ENCODE results near the gene CYP3A7. TPM values are rescaled to one million over a fixed set of nuclear protein-coding genes. Genes with fewer than 3 reads are reported as not detected.
"Not testable (repeated sequence)": the region's sequence is repeated elsewhere in the genome, so short reads cannot be mapped to it uniquely, and the experiment has no call there.

CYP3A7 gene
- total RNA-seq, 1 donor from 2014 or later: not detected

GRCh38 chr7:99719996-99720769, 14.8 kb downstream of the CYP3A7 start:
- intact Hi-C loops (cut with DNase I): no loop called here
- ATAC-seq (no peak), DNase-seq (ENCODE audit: low spot score) (no peak)

DNA sequence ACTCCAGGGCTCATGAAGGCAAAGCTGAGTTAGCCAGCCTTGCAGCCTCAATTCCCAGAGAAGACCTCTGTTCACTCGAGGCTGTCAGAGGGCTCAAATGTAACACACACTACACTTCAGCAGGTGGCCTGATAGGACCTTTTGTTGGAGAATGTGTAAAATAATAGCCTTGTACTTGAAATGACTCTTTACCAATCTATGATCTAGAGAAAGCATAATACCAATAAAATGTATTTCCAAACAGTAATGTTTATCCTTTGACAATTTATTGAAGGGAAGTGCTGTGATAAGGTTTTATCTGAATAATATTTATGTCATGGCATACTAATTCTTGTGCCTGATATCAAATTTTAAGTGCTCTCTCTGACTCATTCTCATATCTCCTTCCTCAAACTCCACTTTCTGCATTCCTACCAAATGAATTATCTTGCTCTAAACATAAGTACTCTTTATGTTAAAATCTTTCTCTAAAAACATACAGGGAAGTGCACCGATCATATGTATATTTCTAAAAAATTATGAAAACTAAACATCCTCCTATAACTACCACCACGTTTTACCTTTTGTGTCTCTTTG, 20.9 kb downstream of the CYP3A7 start:
- DNase-seq (ENCODE audit: low spot score) (no peak), ATAC-seq (no peak)
- intact Hi-C loops (cut with DNase I): no loop called here

GRCh38 chr7:99709838-99710578, 25.0 kb downstream of the CYP3A7 start:
- no peak for ATAC-seq
- intact Hi-C loops (cut with DNase I): no loop called here

GRCh38 chr7:99709260-99709659, 25.7 kb downstream of the CYP3A7 start:
- intact Hi-C loops (cut with DNase I): no loop called here
- no peak for DNase-seq (ENCODE audit: low spot score)
- no peak for ATAC-seq

More at GRCh38 chr7:99709838-99710578, 25.0 kb downstream of the CYP3A7 start:
- DNase-seq (ENCODE audit: low spot score): no peak

- intact Hi-C loops (cut with DNase I): no loop called here
- DNase-seq (ENCODE audit: low spot score) (no peak), ATAC-seq (no peak)
Observed at GRCh38 chr7:99707096-99707495, 27.9 kb downstream of the CYP3A7 start.

DNA sequence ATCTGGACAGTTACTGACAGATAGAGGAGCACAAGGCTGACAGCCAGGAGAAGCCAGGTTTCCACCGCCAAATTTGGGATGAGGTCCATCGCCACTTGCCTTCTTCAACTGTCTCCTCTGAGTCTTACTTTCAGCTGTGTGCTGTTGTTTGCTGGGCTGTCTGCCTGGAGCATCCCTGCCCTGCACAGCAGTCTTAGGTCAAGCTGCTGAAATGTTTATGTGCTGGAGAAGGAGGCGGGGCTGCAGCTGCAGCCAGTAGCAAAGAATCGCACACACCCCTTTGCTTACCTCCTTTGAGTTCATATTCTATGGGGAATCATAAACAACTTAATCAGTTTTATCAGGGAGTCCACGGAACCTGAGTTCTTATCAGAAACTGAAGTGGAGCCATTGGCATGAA, 35.0 kb downstream of the CYP3A7 start:
- DNase-seq (ENCODE audit: low spot score): no peak
- intact Hi-C loops (cut with DNase I): no loop called here
- no peak for ATAC-seq

- ATAC-seq; DNase-seq (ENCODE audit: low spot score); intact Hi-C loops (cut with DNase I): not testable (repeated sequence)
Observed at GRCh38 chr7:99698867-99699730, 35.9 kb downstream of the CYP3A7 start.

GRCh38 chr7:99694912-99695304, 40.1 kb downstream of the CYP3A7 start:
- DNase-seq (ENCODE audit: low spot score) (no peak), ATAC-seq (no peak)
- intact Hi-C loops (cut with DNase I): no loop called here

DNA sequence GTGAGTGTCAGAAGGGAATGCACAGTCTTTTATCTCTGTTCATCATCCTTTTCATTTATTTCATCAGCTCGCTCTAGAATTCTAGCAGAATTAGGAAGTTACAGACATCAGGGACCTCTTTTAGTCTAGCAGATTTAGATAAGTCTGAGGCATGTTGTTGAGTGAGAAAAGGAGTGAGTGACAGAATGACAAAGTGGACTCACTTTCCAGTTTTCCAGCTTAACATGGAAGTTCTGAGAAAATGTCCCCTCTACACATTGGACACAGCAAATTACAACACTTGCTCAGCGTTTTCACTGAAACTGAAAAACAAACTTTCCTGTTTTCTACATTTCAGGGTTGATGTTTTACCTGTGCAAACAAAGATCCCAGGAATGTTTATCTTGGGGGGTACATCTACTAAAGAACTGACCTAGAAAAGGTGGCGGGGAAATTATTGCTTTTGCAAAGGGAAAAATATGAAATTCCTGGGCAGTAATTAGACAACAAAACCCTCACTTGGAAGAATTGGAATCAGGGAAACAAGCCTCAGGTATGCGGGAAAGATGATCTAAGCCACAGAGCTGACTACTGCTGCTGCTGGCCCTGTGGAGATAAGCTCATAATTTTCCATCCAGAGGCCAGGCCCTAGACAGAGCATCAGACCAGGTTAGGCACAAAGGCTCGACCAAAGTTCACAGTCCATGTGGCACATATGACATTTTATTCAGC, 40.6 kb downstream of the CYP3A7 start:
- no peak for DNase-seq (ENCODE audit: low spot score)
- intact Hi-C loops (cut with DNase I): no loop called here
- ATAC-seq: no peak

DNA sequence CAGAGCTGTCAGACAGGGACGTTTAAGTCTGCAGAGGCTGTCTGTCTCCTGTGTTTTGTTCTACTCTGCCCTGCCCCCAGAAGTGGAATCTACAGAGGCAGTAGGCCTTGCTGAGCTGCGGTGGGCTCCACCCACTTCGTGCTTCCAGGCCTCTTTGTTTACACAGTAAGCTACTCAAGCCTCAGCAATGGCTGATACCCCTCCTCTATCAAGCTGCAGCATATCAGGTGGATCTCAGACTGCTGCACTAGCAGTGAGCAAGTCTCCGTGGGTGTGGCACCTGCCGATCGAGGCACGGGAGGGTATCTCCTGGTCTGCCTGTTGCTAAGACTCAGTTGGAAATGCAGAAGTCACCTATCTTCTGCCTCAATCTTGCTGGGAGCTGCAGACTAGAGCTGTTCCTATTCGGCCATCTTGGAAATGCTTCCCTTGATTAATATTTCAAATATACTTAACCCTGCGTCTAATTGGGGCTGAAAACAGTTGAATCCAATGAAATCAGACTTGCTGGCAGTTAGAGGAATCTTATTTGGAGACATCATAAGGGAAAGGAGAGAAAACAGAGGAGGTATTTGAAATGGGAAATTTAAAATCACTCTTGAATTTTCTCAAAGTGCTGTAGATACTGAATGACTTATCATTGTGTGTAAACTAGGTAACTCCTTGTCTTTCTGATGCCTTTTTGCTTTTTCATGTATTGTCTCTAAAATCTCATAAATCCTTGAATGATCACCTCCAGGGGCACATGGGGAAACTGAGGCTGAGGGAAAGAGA, 41.4 kb downstream of the CYP3A7 start:
- ATAC-seq (no peak), DNase-seq (ENCODE audit: low spot score) (no peak)
- intact Hi-C loops (cut with DNase I): no loop called here

DNA sequence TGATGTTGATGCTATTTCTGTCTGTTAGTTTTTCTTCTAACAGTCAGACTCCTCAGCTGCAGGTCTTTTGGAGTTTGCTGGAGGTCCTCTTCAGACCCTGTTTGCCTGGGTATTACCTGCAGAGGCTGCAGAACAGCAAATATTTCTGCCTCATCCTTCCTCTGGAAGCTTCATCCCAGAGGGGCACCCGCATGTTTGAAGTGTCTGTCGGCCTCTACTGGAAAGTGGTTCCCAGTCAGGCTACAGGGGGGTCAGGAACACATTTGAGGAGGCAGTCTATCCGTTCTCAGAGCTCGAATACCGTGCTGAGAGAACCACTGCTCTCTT, 41.9 kb downstream of the CYP3A7 start:
- ATAC-seq: no peak
- no peak for DNase-seq (ENCODE audit: low spot score)
- intact Hi-C loops (cut with DNase I): no loop called here

DNA sequence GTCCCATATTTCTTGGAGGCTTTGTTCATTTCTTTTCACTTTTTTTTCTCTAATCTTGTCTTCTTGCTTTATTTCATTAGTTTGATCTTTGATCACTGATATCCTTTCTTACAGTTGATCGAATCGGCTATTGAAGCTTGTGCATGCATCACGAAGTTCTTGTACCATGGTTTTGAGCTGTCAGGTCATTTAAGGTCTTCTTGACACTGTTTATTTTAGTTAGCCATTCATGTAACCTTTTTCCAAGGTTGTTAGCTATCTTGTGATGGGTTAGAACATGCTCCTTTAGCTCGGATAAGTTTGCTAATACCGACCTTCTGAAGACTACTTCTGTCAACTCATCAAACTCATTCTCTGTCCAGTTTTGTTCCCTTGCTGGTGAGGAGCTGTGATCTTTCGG, 42.4 kb downstream of the CYP3A7 start:
- DNase-seq (ENCODE audit: low spot score); ATAC-seq; intact Hi-C loops (cut with DNase I): not testable (repeated sequence)

GRCh38 chr7:99691658-99692057, 43.3 kb downstream of the CYP3A7 start:
- DNase-seq (ENCODE audit: low spot score); ATAC-seq; intact Hi-C loops (cut with DNase I): not testable (repeated sequence)

GRCh38 chr7:99690918-99691317, 44.1 kb downstream of the CYP3A7 start:
- intact Hi-C loops (cut with DNase I); ATAC-seq; DNase-seq (ENCODE audit: low spot score): not testable (repeated sequence)

- intact Hi-C loops (cut with DNase I); DNase-seq (ENCODE audit: low spot score); ATAC-seq: not testable (repeated sequence)
Observed at GRCh38 chr7:99685871-99686608, 49.0 kb downstream of the CYP3A7 start.

GRCh38 chr7:99685129-99685758, 49.8 kb downstream of the CYP3A7 start:
- DNase-seq (ENCODE audit: low spot score) (no peak), ATAC-seq (no peak)
- intact Hi-C loops (cut with DNase I): no loop called here
